Mucosa of descending colon (tissue), 3 donors: Measurements from ENCODE around the gene CASK. TPM values are rescaled to one million over a fixed set of nuclear protein-coding genes. Genes with fewer than 3 reads are reported as not detected.
A peak's percentile ranks its signal among the peaks of the same experiment; 100 is the strongest.

Experiments
- ATAC-seq: fragments of 200-7000 bp; cut with Tn5 transposase; one replicate; pipeline ENCODE4 v1.9.1; 2020; ENCODE audit warnings: mild to moderate bottlenecking, moderate library complexity
- DNase-seq, 3 donors: peaks; one replicate each; pipeline ENCODE4 v3.0.0-alpha.2; 2020
- H3K36me3 ChIP-seq: fragments of 200-600 bp; one replicate; pipeline ENCODE4 v1.8.0; 2021; ENCODE audit warnings: low read depth, mild to moderate bottlenecking
- H3K4me1 ChIP-seq: fragments of 200-600 bp; one replicate; pipeline ENCODE4 v1.8.0; 2021; ENCODE audit warnings: low read depth, mild to moderate bottlenecking
- H3K4me3 ChIP-seq: fragments of 200-600 bp; one replicate; pipeline ENCODE4 v1.8.0; 2021; ENCODE audit warnings: mild to moderate bottlenecking
- H3K9me3 ChIP-seq: fragments of 200-600 bp; one replicate; pipeline ENCODE4 v1.8.0; 2021; ENCODE audit warnings: mild to moderate bottlenecking
- intact Hi-C, 2 donors: fragments of 100-400 bp; cut with DNase I in 1 of 2; cut with micrococcal nuclease in 1 of 2; formaldehyde crosslinking; loops; one replicate each; pipeline versions ENCODE4 v1.11.0 to v1.11.1; 2022; cut with DNase I, micrococcal nuclease
- total RNA-seq, 3 donors: library from RNA; stranded (reverse); fragmentation: NEBNext Ultra II Directional in 2 of 3; extraction: Animal tissue kit (Norgen Biotek cat#: 25700) in 2 of 3; gene quantifications; one replicate each; pipeline versions ENCODE4 v1.2.1 to v1.2.4, GENCODE V29; 2021 to 2023
- TF ChIP-seq, protein P1 (sequence below): fragments of 200-600 bp; IDR thresholded peaks from one replicate; pipeline ENCODE4 v1.8.0; 2022; ENCODE audit warnings: antibody characterized with exemption, mild to moderate bottlenecking
- donor health status: DM: no; HTN: no; CAD: no; lungs with moderate emphysema.
- donor health status: DM: no; HTN: no; CAD: no.
- donor health status: DM: no; HTN: yes; CAD: no.

Gene CASK
- total RNA-seq, 3 donors from 2014 or later: 50.6 to 108 (median 83.3) TPM

DNA sequence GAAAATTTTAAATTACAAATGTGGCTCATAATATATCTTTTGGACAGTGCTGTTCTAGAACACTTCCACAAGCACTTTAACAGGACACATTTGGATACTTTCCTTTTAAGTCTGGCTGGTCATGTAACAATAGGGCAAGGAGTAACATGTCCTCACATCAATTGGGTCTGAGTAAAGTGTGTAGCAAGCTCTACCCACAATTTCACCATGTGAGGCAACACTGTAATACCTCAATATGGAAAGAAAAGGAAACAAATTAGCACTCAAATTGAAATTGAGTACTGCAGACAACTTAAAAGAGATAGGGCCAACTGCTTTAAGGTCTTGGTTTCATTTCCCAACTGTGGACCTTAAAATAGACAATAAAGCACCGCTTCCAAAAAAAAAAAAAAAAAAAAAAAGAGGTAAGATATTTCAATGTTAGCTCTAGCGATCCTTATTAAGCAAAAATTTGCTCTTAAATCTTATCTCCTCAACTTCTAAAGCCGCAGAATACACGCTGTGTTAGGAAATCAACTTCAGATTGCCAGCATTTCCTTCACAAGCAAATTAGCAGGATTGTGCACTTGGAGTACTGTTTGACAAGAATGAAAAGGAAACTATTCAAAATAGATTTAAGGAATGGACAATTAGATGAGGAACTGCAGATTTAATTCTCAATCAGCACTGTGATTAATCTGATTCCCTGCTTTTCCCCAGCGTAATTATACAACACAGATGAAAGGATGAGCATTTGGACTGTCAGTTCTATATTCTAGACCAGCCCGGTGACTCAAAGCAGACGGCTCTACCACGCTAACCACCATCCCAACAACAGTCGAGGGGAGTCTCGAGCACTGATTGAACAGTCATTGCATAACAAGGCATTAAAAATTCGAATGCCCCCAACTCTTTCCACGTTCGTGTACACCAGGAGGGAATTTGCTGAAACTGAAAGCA lies 1.6 kb downstream of the CASK start:
- intact Hi-C loops: no loop called here
- TF ChIP-seq, protein P1, sequence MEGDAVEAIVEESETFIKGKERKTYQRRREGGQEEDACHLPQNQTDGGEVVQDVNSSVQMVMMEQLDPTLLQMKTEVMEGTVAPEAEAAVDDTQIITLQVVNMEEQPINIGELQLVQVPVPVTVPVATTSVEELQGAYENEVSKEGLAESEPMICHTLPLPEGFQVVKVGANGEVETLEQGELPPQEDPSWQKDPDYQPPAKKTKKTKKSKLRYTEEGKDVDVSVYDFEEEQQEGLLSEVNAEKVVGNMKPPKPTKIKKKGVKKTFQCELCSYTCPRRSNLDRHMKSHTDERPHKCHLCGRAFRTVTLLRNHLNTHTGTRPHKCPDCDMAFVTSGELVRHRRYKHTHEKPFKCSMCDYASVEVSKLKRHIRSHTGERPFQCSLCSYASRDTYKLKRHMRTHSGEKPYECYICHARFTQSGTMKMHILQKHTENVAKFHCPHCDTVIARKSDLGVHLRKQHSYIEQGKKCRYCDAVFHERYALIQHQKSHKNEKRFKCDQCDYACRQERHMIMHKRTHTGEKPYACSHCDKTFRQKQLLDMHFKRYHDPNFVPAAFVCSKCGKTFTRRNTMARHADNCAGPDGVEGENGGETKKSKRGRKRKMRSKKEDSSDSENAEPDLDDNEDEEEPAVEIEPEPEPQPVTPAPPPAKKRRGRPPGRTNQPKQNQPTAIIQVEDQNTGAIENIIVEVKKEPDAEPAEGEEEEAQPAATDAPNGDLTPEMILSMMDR: no peak
- Histone ChIP-seq H3K4me3 (peak overlapping the region; percentile 24), H3K36me3 (no peaks in the 10 kb centered on the region), H3K4me1 (no peaks in the 10 kb centered on the region), H3K9me3 (no peaks in the 10 kb centered on the region)
- no peak for ATAC-seq
- DNase-seq: peak in 1 of 3 donors; percentile 20

DNA sequence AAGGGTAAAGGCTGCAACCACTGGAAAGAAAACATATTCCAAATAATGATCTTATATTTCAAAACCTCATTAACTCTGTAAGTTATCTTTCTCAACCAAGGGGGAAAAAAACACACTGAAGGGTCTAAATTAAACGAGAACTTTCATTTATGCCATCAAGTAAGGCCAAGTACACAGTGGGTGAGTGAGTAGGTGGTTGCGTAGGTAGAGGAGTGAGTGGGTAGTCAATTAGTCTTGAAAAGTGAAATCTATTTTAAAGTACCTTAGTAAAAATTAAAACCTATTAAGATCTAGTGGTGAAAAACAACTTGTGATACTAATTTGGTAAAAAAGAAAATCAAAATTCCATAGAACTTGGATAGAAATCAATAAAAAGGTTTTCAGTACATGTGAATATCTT lies 3.5 kb downstream of the CASK start:
- H3K36me3 ChIP-seq: no peaks in the 10 kb centered on the region
- TF ChIP-seq, protein P1: no peak
- no peak overlapping the region for H3K4me3 ChIP-seq
- DNase-seq: no peak
- no peaks in the 10 kb centered on the region for H3K9me3 ChIP-seq
- ATAC-seq: no peak
- no peaks in the 10 kb centered on the region for H3K4me1 ChIP-seq
- intact Hi-C loops: no loop called here

DNA sequence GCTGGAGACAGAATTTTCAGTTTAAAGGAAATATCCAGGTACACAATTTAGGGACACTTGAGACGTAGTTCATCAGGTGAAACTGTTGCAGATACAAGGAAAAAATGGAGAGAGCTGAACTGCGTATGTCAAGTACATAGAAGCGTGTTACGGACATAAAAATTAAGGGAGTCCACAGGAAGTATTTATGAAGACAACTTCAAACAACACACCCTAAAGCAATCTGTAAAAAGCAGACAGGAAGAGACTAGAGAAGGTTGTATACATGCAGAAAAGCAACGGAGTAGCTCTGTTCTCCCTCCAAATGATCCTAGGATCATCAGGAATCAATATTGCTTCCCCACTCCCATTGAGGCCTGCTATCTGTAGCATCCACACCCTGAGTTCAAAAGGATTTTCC lies 5.8 kb downstream of the CASK start:
- Histone ChIP-seq H3K4me3 (no peak overlapping the region), H3K36me3 (no peaks in the 10 kb centered on the region), H3K4me1 (no peaks in the 10 kb centered on the region), H3K9me3 (no peaks in the 10 kb centered on the region)
- TF ChIP-seq, protein P1: no peak
- peak; percentile 60 for ATAC-seq
- no peak for DNase-seq
- intact Hi-C loops: no loop called here

DNA sequence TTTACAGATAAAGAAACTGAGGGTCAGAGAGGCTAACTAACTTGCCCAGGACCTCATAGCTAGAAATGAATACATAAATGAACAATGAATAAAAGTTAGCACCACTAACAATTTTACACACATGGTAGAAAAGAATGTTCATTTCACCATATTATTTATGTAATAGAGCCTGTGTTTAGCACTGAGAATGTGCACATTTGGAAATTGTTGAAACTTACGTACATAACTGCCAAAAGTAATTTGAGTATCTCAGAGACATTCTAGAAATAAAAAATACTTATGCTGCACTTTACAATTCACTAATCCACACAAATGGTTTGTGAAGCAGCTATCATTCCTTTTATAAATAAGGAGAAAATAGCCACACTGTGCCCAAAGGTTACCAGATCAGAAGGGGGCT lies 9.9 kb downstream of the CASK start:
- TF ChIP-seq, protein P1: no peak
- H3K4me1 ChIP-seq: no peaks in the 10 kb centered on the region
- H3K4me3 ChIP-seq: no peak overlapping the region
- ATAC-seq (no peak), DNase-seq (no peak)
- H3K36me3 ChIP-seq: no peaks in the 10 kb centered on the region
- intact Hi-C loops: no loop called here
- H3K9me3 ChIP-seq: no peaks in the 10 kb centered on the region

DNA sequence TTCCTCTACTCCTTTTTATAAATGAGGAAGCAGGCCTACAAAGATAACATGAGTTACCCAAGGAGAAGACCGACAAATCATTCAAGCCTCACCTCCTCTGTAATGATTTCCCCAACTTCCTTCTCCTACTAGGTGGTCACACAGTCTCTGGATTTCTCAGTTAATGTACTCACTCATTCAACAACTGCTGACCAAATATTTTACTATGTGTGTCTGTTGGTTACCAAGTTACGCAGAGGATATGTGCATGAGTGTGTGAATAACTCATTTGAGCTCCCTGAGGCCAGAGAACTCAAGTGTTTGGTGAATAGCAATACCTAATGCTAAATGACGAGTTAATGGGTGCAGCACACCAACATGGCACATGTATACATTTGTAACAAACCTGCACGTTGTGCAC lies 10.4 kb downstream of the CASK start:
- no peaks in the 10 kb centered on the region for H3K9me3 ChIP-seq
- no peaks in the 10 kb centered on the region for H3K4me1 ChIP-seq
- ATAC-seq (no peak), DNase-seq (no peak)
- H3K4me3 ChIP-seq: no peak overlapping the region
- intact Hi-C loops: no loop called here
- no peaks in the 10 kb centered on the region for H3K36me3 ChIP-seq
- TF ChIP-seq, protein P1: no peak
